ENCODE measurements around the gene SLC16A2. TPM values are rescaled to one million over a fixed set of nuclear protein-coding genes. Genes with fewer than 3 reads are reported as not detected.

The SLC16A2 gene
- total and polyA plus RNA-seq, 2 donors from 2014 or later, result 13.8 to 17.2 TPM

DNA sequence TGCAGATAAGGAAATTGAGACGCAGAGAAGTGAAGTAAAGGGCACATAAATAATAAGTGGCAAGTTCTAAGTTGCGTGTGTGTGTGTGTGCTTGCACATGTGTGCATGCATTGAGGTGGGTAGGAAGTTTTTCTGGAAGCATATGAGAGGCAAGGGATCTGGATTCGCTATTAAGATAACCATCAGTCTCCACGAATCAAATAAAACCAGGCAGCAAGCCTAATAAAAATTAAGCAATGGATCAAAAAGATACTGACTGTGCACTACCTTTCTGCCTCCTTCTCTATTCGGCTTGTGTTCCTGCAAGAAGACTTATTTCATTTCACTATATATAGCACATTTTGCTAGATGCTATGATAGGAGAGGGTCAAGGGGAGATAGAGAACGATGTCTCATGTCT, 23.8 kb downstream of the SLC16A2 start:
- FAIRE-seq, result no peak

DNA sequence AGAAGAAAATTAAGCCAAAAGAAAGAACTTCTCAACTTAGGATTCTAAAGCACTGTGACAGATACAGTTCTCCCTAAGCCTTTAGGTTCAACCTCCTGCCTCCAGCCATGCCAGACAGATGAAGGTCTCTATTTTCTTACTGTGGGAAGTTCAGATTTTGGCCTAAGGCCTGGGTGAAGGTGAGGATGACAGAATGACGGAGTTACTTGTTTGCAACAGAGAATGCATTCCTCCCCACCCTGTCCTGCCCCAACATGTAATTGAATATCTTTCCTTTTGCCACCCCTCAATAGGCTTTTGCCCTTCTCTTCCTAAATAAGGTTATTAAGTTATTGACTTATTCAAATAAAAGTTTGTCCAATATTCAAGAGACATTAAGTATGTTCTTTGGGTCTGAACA, 25.6 kb downstream of the SLC16A2 start:
- no peaks in the 10 kb centered on the region for H3K27me3 ChIP-seq (ENCODE audit: control insufficient read depth, insufficient read depth, low read length)
- no peaks in the 10 kb centered on the region for H3K9me3 ChIP-seq (ENCODE audit: control insufficient read depth in 2 of 3, insufficient read depth in 1 of 3, low read length in 3 of 3)
- no peak overlapping the region for H3K9ac ChIP-seq (ENCODE audit: low read length in 3 of 3)
- no peak overlapping the region for H3K4me3 ChIP-seq (ENCODE audit: low read length in 3 of 3)
- intact Hi-C loops (cut with DNase I), result no loop called here
- no peaks in the 10 kb centered on the region for H3K4me1 ChIP-seq (ENCODE audit: control insufficient read depth in 2 of 3, insufficient read depth in 2 of 3, low read depth in 1 of 3, low read length in 3 of 3)
- DNase-seq (no peak), FAIRE-seq (no peak)
- no peaks in the 10 kb centered on the region for H3K36me3 ChIP-seq (ENCODE audit: control insufficient read depth in 2 of 3, insufficient read depth in 3 of 3, low read length in 3 of 3)
- H3K27ac ChIP-seq (ENCODE audit: low read depth in 2 of 2, low read length in 2 of 2), result no peak overlapping the region
- TF ChIP-seq, protein P1, sequence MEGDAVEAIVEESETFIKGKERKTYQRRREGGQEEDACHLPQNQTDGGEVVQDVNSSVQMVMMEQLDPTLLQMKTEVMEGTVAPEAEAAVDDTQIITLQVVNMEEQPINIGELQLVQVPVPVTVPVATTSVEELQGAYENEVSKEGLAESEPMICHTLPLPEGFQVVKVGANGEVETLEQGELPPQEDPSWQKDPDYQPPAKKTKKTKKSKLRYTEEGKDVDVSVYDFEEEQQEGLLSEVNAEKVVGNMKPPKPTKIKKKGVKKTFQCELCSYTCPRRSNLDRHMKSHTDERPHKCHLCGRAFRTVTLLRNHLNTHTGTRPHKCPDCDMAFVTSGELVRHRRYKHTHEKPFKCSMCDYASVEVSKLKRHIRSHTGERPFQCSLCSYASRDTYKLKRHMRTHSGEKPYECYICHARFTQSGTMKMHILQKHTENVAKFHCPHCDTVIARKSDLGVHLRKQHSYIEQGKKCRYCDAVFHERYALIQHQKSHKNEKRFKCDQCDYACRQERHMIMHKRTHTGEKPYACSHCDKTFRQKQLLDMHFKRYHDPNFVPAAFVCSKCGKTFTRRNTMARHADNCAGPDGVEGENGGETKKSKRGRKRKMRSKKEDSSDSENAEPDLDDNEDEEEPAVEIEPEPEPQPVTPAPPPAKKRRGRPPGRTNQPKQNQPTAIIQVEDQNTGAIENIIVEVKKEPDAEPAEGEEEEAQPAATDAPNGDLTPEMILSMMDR (IDR thresholded peaks at IDR 0.05; ENCODE audit: borderline replicate concordance, extremely low read depth, insufficient read depth), result no peak

More for the DNA sequence above, 23.8 kb downstream of the SLC16A2 start:
- no peak overlapping the region for H3K9ac ChIP-seq (ENCODE audit: low read length in 3 of 3)
- DNase-seq, result no peak
- H3K9me3 ChIP-seq (ENCODE audit: control insufficient read depth in 2 of 3, insufficient read depth in 1 of 3, low read length in 3 of 3), result no peaks in the 10 kb centered on the region
- intact Hi-C loops (cut with DNase I), result no loop called here
- H3K4me3 ChIP-seq (ENCODE audit: low read length in 3 of 3), result no peak overlapping the region
- TF ChIP-seq, protein P1 (IDR thresholded peaks at IDR 0.05; ENCODE audit: borderline replicate concordance, extremely low read depth, insufficient read depth), result no peak
- no peaks in the 10 kb centered on the region for H3K27me3 ChIP-seq (ENCODE audit: control insufficient read depth, insufficient read depth, low read length)
- no peaks in the 10 kb centered on the region for H3K36me3 ChIP-seq (ENCODE audit: control insufficient read depth in 2 of 3, insufficient read depth in 3 of 3, low read length in 3 of 3)
- H3K4me1 ChIP-seq (ENCODE audit: control insufficient read depth in 2 of 3, insufficient read depth in 2 of 3, low read depth in 1 of 3, low read length in 3 of 3), result no peaks in the 10 kb centered on the region
- H3K27ac ChIP-seq (ENCODE audit: low read depth in 2 of 2, low read length in 2 of 2), result no peak overlapping the region

DNA sequence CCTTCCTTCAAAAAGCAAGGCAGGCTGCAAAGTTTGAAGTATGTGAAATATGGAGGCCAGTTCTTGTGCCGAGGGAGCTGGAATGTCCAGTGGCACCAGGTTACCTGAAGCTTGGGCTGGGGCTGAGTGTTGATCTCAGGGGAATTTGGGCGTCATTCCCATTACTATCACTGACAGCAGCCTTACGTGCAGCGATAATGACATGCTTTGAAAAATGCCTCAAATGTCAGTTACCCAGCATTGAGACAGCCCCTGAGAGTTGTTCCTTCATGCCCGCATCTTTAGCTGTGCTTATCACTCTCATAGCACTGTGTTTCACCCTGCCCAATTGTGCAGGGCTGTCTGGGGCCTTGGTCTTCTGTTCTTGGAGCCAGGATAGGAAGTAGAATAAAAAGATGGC, 27.4 kb downstream of the SLC16A2 start:
- H3K27me3 ChIP-seq (ENCODE audit: control insufficient read depth, insufficient read depth, low read length), result no peaks in the 10 kb centered on the region
- H3K9me3 ChIP-seq (ENCODE audit: control insufficient read depth in 2 of 3, insufficient read depth in 1 of 3, low read length in 3 of 3), result no peaks in the 10 kb centered on the region
- DNase-seq (no peak), FAIRE-seq (no peak)
- TF ChIP-seq, protein P1 (IDR thresholded peaks at IDR 0.05; ENCODE audit: borderline replicate concordance, extremely low read depth, insufficient read depth), result no peak
- H3K4me3 ChIP-seq (ENCODE audit: low read length in 3 of 3), result no peak overlapping the region
- H3K27ac ChIP-seq (ENCODE audit: low read depth in 2 of 2, low read length in 2 of 2), result no peak overlapping the region
- intact Hi-C loops (cut with DNase I), result no loop called here
- H3K9ac ChIP-seq (ENCODE audit: low read length in 3 of 3), result no peak overlapping the region
- no peaks in the 10 kb centered on the region for H3K36me3 ChIP-seq (ENCODE audit: control insufficient read depth in 2 of 3, insufficient read depth in 3 of 3, low read length in 3 of 3)
- H3K4me1 ChIP-seq (ENCODE audit: control insufficient read depth in 2 of 3, insufficient read depth in 2 of 3, low read depth in 1 of 3, low read length in 3 of 3), result no peaks in the 10 kb centered on the region

DNA sequence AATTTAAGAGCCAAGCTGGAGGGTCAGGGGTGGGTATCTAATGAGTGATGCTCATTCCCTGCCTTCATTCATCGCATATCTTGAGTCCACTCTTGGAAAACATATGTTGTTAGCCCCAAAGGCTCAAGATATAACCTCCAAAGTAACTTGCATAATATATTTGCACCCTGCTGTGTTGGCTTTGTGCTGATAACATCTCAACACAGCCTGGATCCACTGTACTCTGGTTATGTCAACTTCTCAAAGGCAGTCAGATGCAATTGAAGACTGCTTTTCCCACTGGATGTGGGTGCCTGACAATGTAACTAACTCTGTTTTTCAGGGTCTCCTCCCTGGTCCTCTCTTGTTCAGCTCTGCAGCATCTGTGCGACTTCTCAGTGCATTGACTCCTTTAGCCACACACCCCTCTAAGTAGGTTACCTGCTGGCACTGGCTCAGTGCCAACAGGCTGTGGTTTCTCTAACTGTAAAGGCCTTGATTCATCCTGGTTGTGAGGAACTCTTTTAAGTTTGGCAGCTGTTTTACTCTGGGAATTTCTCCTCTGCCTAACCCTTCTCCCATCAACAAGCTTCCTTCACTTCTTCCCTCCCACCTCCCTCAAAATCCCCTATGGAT, 28.1 kb downstream of the SLC16A2 start:
- H3K36me3 ChIP-seq (ENCODE audit: control insufficient read depth in 2 of 3, insufficient read depth in 3 of 3, low read length in 3 of 3), result no peaks in the 10 kb centered on the region
- intact Hi-C loops (cut with DNase I), result no loop called here
- no peaks in the 10 kb centered on the region for H3K4me1 ChIP-seq (ENCODE audit: control insufficient read depth in 2 of 3, insufficient read depth in 2 of 3, low read depth in 1 of 3, low read length in 3 of 3)
- H3K9me3 ChIP-seq (ENCODE audit: control insufficient read depth in 2 of 3, insufficient read depth in 1 of 3, low read length in 3 of 3), result no peaks in the 10 kb centered on the region
- no peak for FAIRE-seq
- H3K4me3 ChIP-seq (ENCODE audit: low read length in 3 of 3), result no peak overlapping the region
- H3K9ac ChIP-seq (ENCODE audit: low read length in 3 of 3), result no peak overlapping the region
- DNase-seq, result no peak
- TF ChIP-seq, protein P1 (IDR thresholded peaks at IDR 0.05; ENCODE audit: borderline replicate concordance, extremely low read depth, insufficient read depth), result no peak
- H3K27me3 ChIP-seq (ENCODE audit: control insufficient read depth, insufficient read depth, low read length), result no peaks in the 10 kb centered on the region
- no peak overlapping the region for H3K27ac ChIP-seq (ENCODE audit: low read depth in 2 of 2, low read length in 2 of 2)
